Measurements from ENCODE around the gene GJA10. TPM values are rescaled to one million over a fixed set of nuclear protein-coding genes. Genes with fewer than 3 reads are reported as not detected.
"Not testable (repeated sequence)": the region's sequence is repeated elsewhere in the genome, so short reads cannot be mapped to it uniquely, and the experiment has no call there.

The GJA10 gene
- total RNA-seq (2021; ENCODE audit: unreplicated experiment) (not detected), Bru-seq, nascent RNA (percentile 4 among the genes with signal in this experiment), BruChase-seq, experiment 1, labeled RNA remaining after a 2-hour chase (not detected), BruChase-seq, experiment 2, labeled RNA remaining after a 6-hour chase (not detected)
- not detected for polyA plus RNA-seq (2012; ENCODE audit: insufficient read length)
- long read RNA-seq: 0 reads

DNA sequence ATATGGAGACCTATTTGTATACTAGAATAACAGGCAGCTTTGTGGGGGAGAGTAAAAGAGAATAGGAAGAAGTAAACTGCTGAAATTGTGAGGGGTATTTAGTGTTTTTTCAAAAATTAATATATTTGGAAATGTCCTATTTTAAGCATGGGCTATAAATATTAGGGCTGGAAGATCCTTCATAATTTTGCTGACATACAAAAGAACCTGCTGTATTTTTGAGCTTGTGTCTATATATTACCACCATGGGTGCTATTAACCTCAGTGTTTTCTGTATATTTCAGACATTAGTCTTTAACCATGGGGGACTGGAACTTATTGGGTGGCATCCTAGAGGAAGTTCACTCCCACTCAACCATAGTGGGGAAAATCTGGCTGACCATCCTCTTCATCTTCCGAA is at the start of gene GJA10:
GJA10 (plus strand) TSS at position 301 of the 400 bp plus-strand sequence; CDS start at position 301, 0 bp downstream.
- no TSS peak for BruUV-seq (replicated peaks)
- H3K36me3 ChIP-seq (ENCODE audit: control insufficient read depth, insufficient read depth, low read length): no peaks in the 10 kb centered on the region
- peaks cover 7% of the 10 kb centered on the region; the same call in 1 of the 2 replicates for H3K27me3 ChIP-seq (ENCODE audit: control insufficient read depth, insufficient read depth, low read length)
- ChIA-PET CTCF (no interaction called here), POLR2A (no interaction called here)
- intact Hi-C loops (cut with micrococcal nuclease; ENCODE audit: unreplicated experiment): no loop called here
- ATAC-seq (no peak), DNase-seq (ENCODE audit: low read depth, low spot score) (no peak)
- TF ChIP-seq, protein P1, sequence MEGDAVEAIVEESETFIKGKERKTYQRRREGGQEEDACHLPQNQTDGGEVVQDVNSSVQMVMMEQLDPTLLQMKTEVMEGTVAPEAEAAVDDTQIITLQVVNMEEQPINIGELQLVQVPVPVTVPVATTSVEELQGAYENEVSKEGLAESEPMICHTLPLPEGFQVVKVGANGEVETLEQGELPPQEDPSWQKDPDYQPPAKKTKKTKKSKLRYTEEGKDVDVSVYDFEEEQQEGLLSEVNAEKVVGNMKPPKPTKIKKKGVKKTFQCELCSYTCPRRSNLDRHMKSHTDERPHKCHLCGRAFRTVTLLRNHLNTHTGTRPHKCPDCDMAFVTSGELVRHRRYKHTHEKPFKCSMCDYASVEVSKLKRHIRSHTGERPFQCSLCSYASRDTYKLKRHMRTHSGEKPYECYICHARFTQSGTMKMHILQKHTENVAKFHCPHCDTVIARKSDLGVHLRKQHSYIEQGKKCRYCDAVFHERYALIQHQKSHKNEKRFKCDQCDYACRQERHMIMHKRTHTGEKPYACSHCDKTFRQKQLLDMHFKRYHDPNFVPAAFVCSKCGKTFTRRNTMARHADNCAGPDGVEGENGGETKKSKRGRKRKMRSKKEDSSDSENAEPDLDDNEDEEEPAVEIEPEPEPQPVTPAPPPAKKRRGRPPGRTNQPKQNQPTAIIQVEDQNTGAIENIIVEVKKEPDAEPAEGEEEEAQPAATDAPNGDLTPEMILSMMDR (IDR thresholded peaks at IDR 0.05): no peak
- TF ChIP-seq TCF7L2 (IDR thresholded peaks at IDR 0.05; ENCODE audit: low read depth, low read length) (no peak), POLR2AphosphoS5 (IDR thresholded peaks at IDR 0.05; ENCODE audit: low read depth, low read length) (no peak), SIN3A (IDR thresholded peaks at IDR 0.05; ENCODE audit: borderline replicate concordance, insufficient read depth, low read depth, low read length) (no peak)
- TF ChIP-seq, protein P2, sequence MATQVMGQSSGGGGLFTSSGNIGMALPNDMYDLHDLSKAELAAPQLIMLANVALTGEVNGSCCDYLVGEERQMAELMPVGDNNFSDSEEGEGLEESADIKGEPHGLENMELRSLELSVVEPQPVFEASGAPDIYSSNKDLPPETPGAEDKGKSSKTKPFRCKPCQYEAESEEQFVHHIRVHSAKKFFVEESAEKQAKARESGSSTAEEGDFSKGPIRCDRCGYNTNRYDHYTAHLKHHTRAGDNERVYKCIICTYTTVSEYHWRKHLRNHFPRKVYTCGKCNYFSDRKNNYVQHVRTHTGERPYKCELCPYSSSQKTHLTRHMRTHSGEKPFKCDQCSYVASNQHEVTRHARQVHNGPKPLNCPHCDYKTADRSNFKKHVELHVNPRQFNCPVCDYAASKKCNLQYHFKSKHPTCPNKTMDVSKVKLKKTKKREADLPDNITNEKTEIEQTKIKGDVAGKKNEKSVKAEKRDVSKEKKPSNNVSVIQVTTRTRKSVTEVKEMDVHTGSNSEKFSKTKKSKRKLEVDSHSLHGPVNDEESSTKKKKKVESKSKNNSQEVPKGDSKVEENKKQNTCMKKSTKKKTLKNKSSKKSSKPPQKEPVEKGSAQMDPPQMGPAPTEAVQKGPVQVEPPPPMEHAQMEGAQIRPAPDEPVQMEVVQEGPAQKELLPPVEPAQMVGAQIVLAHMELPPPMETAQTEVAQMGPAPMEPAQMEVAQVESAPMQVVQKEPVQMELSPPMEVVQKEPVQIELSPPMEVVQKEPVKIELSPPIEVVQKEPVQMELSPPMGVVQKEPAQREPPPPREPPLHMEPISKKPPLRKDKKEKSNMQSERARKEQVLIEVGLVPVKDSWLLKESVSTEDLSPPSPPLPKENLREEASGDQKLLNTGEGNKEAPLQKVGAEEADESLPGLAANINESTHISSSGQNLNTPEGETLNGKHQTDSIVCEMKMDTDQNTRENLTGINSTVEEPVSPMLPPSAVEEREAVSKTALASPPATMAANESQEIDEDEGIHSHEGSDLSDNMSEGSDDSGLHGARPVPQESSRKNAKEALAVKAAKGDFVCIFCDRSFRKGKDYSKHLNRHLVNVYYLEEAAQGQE (IDR thresholded peaks at IDR 0.05; ENCODE audit: insufficient read depth in 1 of 2, low read depth in 2 of 2, low read length in 1 of 2): no peak
- H3K9me3 ChIP-seq (ENCODE audit: control insufficient read depth, insufficient read depth, low read depth, low read length): no peaks in the 10 kb centered on the region
- H3K4me3 ChIP-seq (ENCODE audit: low read depth in 2 of 2, low read length in 2 of 2): no peak within 1 kb of the TSS
- no peaks in the 10 kb centered on the region for H3K4me1 ChIP-seq (ENCODE audit: control insufficient read depth, insufficient read depth, low read length)
- in situ Hi-C loops (cut with HindIII; ENCODE audit: low pct_unique_long_range_greater_than_20kb, low sequenced_read_pairs): no loop called here
- no peak within 1 kb of the TSS for H3K27ac ChIP-seq (ENCODE audit: low read length)

DNA sequence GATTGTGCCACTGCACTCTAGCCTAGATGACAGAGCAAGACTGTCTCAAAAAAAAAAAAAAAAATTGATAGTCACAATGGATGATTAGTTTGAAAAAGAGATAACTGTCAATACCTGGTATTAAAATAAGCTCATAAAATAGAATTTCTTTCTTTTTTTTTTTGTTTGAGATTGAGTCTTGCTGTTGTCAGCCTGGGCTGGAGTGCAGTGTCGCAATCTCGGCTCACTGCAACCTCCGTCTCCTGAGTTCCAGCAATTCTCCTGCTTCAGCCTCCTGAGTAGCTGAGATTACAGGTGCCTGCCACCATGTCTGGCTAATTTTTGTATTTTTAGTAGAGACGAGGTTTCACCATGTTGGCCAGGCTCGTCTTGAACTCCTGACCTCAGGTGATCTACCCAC is 46.8 kb upstream of the GJA10 start:
- H3K9me3 ChIP-seq (ENCODE audit: control insufficient read depth, insufficient read depth, low read depth, low read length); ATAC-seq; CTCF ChIA-PET; H3K27ac ChIP-seq (ENCODE audit: low read length); H3K4me3 ChIP-seq (ENCODE audit: low read depth in 2 of 2, low read length in 2 of 2); DNase-seq (ENCODE audit: low read depth, low spot score); H3K4me1 ChIP-seq (ENCODE audit: control insufficient read depth, insufficient read depth, low read length); BruUV-seq (replicated peaks); intact Hi-C loops (cut with micrococcal nuclease; ENCODE audit: unreplicated experiment); H3K36me3 ChIP-seq (ENCODE audit: control insufficient read depth, insufficient read depth, low read length); in situ Hi-C loops (cut with HindIII; ENCODE audit: low pct_unique_long_range_greater_than_20kb, low sequenced_read_pairs); POLR2A ChIA-PET; H3K27me3 ChIP-seq (ENCODE audit: control insufficient read depth, insufficient read depth, low read length): not testable (repeated sequence)

DNA sequence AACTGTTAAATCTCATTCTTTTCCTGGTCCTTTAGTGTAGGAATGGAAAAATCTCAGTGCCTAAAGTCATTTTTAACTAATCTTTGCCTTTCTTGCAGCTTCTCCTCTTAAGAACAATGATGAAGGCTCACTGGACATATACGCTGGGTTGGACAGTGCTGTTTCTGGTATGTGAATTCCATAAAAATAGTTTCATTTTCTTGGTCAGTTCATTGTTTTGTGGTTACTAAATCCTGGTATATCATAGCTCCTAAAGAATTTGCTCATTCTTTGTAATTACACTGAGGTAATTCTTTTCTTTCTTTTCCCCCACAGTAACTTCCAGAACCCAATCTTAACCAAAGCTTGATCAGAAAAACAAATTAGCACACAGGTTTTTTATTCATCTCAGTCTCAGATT is 41.2 kb upstream of the GJA10 start:
- ATAC-seq: no peak
- in situ Hi-C loops (cut with HindIII; ENCODE audit: low pct_unique_long_range_greater_than_20kb, low sequenced_read_pairs) (no loop called here), intact Hi-C loops (cut with micrococcal nuclease; ENCODE audit: unreplicated experiment) (no loop called here)
- no TSS peak for BruUV-seq (replicated peaks)
- no peak for DNase-seq (ENCODE audit: low read depth, low spot score)
- H3K4me3 ChIP-seq (ENCODE audit: low read depth in 2 of 2, low read length in 2 of 2): no peak overlapping the region
- no peaks in the 10 kb centered on the region for H3K4me1 ChIP-seq (ENCODE audit: control insufficient read depth, insufficient read depth, low read length)
- no peak overlapping the region for H3K27ac ChIP-seq (ENCODE audit: low read length)
- H3K9me3 ChIP-seq (ENCODE audit: control insufficient read depth, insufficient read depth, low read depth, low read length): no peaks in the 10 kb centered on the region
- TF ChIP-seq POLR2AphosphoS5 (IDR thresholded peaks at IDR 0.05; ENCODE audit: low read depth, low read length) (no peak), SIN3A (IDR thresholded peaks at IDR 0.05; ENCODE audit: borderline replicate concordance, insufficient read depth, low read depth, low read length) (no peak), TCF7L2 (IDR thresholded peaks at IDR 0.05; ENCODE audit: low read depth, low read length) (no peak)
- TF ChIP-seq, protein P2 (IDR thresholded peaks at IDR 0.05; ENCODE audit: insufficient read depth in 1 of 2, low read depth in 2 of 2, low read length in 1 of 2): no peak
- TF ChIP-seq, protein P1 (IDR thresholded peaks at IDR 0.05): no peak
- POLR2A ChIA-PET: no interaction called here
- CTCF ChIA-PET: no interaction called here
- no peaks in the 10 kb centered on the region for H3K27me3 ChIP-seq (ENCODE audit: control insufficient read depth, insufficient read depth, low read length)
- peaks cover 15% of the 10 kb centered on the region; the same call in 1 of the 2 replicates for H3K36me3 ChIP-seq (ENCODE audit: control insufficient read depth, insufficient read depth, low read length)

All from Panc1 (cell line).